SU-DHL-6 (cell line): ENCODE data around the gene SLC7A4.

ENCODE experiments used
- CTCF ChIP-seq: fragments of 200-600 bp; sonication (generic); IDR thresholded peaks from one replicate; pipeline ENCODE4 v1.5.1; 2017; ENCODE audit warnings: antibody characterized with exemption, mild to moderate bottlenecking, low read length, moderate library complexity; ENCODE audit not compliant: insufficient read depth, poor library complexity, severe bottlenecking
- EZH2phosphoT487 ChIP-seq: fragments of 200-600 bp; sonication (generic), shearing (Covaris generic); conservative IDR thresholded peaks from 2 replicates; pipeline ENCODE4 v1.6.1; 2018; ENCODE audit warnings: mild to moderate bottlenecking, antibody characterized with exemption, low read length, moderate library complexity, mixed read lengths

DNA sequence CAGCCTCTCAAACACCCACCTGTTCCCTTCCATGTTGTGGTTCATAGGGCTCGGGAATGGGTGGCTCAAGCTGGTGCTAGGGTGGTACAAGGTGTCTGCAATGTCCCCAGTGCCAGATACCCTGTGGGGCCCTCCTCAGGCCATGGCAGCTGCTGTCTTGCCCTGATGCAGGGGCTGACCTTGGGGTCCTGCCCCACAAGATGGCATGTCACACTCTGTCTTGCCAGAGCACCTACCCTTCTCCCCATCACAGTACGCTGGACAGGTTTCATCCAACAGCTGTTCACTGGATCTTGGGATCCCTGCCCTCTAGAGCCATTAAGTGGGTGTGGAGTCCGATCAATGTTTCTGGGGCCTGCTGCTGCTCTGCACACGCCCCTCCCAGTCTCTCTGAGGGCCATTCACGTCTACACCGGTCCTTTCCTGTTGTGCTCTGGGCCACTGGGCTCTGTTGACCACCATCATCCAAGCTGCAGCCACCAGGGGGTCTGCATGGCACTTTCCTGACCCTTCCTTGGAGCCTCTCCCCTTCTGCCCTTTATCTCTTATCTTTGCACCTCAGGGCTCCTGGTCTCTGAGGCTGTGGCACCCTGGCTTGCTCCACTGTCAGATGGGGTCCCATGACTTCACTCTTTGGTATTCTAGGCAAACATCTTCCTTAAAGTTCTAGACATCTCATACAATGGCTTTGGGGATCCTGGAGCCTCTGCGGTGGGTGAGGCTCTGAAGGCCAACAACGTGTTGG, 20.5 kb upstream of the SLC7A4 start:
- TF ChIP-seq CTCF (no peak), EZH2phosphoT487 (no peak)
